RPMI8226 (cell line): Measurements from ENCODE around the gene SEMA3A.

Experiments
- DNase-seq: peaks from one replicate; pipeline ENCODE4 v3.0.0-alpha.2; 2015

The SEMA3A gene

GRCh38 chr7:83913174-83913573 is 281.4 kb downstream of the SEMA3A start:
- DNase-seq = no peak

DNA sequence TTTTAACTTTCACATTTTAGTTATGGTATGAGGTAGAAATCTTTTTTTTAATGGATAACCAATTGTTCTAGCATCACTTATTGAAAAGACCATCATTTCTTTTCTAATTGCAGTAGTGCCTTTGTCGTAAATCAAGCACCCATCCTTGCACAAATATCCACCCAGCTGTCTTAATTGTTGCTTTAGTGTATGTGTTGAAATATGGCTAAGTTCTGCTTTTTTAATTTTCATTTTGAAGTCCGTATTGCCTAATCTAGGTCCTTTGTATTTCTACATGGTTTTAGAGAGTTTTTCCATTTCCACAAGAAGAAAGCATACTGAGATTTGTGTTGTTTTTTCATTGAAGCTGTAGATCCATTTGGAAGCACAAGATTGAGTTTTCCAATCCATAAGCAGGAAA is 286.1 kb downstream of the SEMA3A start:
- no peak for DNase-seq
